GM12891 (cell line): ENCODE results near the gene HTT.
"Not testable (repeated sequence)": the region's sequence is repeated elsewhere in the genome, so short reads cannot be mapped to it uniquely, and the experiment has no call there.

ENCODE experiments used
- DNase-seq: peaks from one replicate; pipeline ENCODE4 v3.0.0; 2011; ENCODE audit warnings: low spot score; ENCODE audit not compliant: insufficient read length
- FAIRE-seq: peaks from 2 replicates; lab custom pipeline; 2011; peaks lifted over from hg19 to GRCh38; lab: Jason Lieb, UNC
- PAX5 ChIP-seq: IDR thresholded peaks from 2 replicates; pipeline ENCODE4 v1.6.1; 2011; ENCODE audit warnings: low read length, moderate library complexity, mild to moderate bottlenecking; ENCODE audit not compliant: insufficient read depth, severe bottlenecking
- POLR2A ChIP-seq: IDR thresholded peaks from 2 replicates; pipeline ENCODE4 v1.6.1; 2011; ENCODE audit warnings: low read depth, low read length, control low read depth
- POLR2AphosphoS5 ChIP-seq: IDR thresholded peaks from 2 replicates; pipeline ENCODE4 v1.6.1; 2011; ENCODE audit warnings: low read depth, low read length, control low read depth
- POU2F2 ChIP-seq: IDR thresholded peaks from 2 replicates; pipeline ENCODE4 v1.6.1; 2011; ENCODE audit warnings: low read depth, mild to moderate bottlenecking, control low read depth, low read length, moderate library complexity
- SPI1 ChIP-seq: IDR thresholded peaks from 2 replicates; pipeline ENCODE4 v1.6.1; 2011; ENCODE audit warnings: low read depth, low read length, control low read depth
- TAF1 ChIP-seq: IDR thresholded peaks from 2 replicates; pipeline ENCODE4 v1.6.1; 2011; ENCODE audit warnings: low read depth, low read length, control low read depth

HTT gene

DNA sequence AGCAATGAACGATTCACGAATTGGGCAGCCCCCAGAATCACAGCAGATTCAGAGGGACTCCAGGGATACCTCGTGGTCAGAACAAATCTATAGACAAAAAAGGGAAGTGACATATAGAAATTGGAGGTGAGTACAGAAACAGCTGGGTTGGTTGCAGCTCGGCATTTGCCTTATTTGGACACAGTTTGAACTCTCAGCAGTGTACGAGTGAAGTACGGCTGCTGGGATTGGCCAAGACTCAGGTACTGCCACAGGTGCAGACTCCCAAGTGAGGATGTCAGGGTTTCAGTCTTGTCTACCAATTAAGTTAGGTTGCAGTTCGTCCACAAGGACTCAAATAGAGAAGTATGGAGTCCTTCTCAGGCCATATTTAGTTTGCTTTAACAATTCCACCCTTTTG lies 28.3 kb upstream of the HTT start:
- FAIRE-seq: peak; percentile 95
- TF ChIP-seq POLR2AphosphoS5: no peak
- peak; percentile 95 for TF ChIP-seq SPI1
- TF ChIP-seq TAF1: no peak
- no peak for DNase-seq

DNA sequence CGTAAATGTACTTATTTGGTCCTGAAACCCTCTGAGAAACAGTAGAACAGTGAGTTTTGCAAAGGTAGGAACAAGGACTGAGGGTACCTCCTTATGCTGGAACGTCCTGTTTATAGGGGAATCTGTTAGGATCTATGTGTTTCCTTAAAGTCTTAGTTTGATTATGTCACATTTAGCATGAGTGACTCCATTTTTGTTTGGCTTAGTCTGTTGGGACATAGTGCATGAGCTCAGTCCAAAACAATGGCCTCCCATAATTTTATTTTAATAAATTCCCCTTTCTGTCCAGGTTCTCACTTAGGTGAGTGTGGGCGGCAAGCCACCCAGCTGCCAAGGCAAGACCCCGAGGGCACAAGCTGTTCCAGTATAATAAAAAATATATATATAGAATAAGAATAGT lies 27.9 kb upstream of the HTT start:
- no peak for DNase-seq
- TF ChIP-seq SPI1 (no peak), POU2F2 (no peak), POLR2AphosphoS5 (no peak), TAF1 (no peak), PAX5 (no peak), POLR2A (no peak)
- FAIRE-seq: no peak

GRCh38 chr4:3047464-3048286 lies 26.8 kb upstream of the HTT start:
- FAIRE-seq: peak; percentile 100

DNA sequence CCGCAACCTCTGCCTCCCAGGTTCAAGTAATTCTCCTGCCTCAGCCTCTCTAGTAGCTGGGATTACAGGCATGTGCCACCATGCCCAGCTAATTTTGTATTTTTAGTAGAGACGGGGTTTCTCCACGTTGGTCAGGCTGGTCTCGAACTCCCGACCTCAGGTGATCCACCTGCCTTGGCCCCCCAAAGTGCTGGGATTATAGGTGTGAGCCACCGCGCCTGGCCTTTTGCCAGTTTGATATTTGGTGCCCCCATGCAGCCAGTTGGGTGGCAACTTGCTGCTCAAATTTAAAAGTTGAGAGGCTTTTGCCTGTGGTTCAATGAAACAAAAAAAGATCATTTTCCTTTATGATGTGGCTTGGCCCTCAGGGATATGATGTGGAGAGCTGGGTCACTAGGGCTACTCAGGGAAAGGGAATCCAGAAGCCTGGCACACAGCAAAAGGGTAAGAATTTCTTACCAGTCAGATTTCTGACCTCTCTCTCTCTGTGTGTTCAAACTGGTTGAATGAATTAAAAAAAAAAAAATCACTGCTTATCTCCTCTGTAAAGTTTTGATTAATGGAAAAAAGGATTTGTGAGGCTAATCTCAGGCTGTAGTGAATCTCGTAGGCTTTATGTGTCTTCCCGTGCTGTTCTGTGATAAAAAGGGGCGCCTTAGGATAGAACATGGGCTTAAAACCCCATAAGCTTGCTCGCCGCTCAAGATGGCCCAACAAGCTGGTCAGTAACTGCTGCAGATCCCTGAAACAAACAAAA lies 23.2 kb upstream of the HTT start:
- not testable (repeated sequence) for DNase-seq, FAIRE-seq

More at GRCh38 chr4:3047464-3048286, 26.8 kb upstream of the HTT start:
- DNase-seq: no peak
- TF ChIP-seq POU2F2 (no peak), TAF1 (peak; percentile 33; the same call in 1 of the 2 replicates), SPI1 (peak; percentile 65), PAX5 (peak; percentile 63), POLR2A (no peak), POLR2AphosphoS5 (peak; percentile 52; the same call in 1 of the 2 replicates)

GRCh38 chr4:3054169-3054759 lies 20.2 kb upstream of the HTT start:
- TF ChIP-seq POLR2A (no peak), TAF1 (no peak), PAX5 (no peak), POU2F2 (no peak), POLR2AphosphoS5 (no peak), SPI1 (no peak)
- no peak for FAIRE-seq
- no peak for DNase-seq

- no peak for TF ChIP-seq TAF1
- TF ChIP-seq PAX5: no peak
- DNase-seq: no peak
- peak; percentile 66 for FAIRE-seq
These were observed 14.5 kb upstream of the HTT start for GRCh38 chr4:3059943-3060342.

DNA sequence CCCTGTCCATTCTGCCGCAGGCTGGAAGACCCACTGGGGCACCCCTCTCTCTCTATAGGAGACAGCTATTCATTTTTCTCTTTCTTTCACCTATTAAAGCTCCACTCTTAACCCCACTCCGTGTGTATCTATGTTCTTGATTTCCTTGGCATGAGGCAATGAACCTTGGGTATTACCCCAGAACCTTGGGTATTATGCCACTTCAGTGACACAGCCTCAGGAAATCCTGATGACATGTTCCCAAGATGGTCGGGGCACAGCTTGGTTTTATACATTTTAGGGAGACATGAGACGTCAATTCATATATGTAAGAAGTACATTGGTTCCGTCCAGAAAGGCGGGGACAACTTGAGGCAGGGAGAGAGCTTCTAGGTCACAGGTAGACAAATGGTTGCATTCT lies 13.5 kb upstream of the HTT start:
- DNase-seq: no peak
- no peak for TF ChIP-seq POU2F2
- TF ChIP-seq POLR2A: no peak
- no peak for TF ChIP-seq POLR2AphosphoS5
- TF ChIP-seq TAF1: no peak
- no peak for TF ChIP-seq SPI1
- TF ChIP-seq PAX5: no peak
- FAIRE-seq: no peak

GRCh38 chr4:3062471-3062870 lies 12.0 kb upstream of the HTT start:
- FAIRE-seq (no peak), DNase-seq (no peak)
- no peak for TF ChIP-seq PAX5
- TF ChIP-seq POLR2AphosphoS5: no peak
- TF ChIP-seq TAF1: no peak
- no peak for TF ChIP-seq SPI1
- TF ChIP-seq POU2F2: no peak
- no peak for TF ChIP-seq POLR2A

GRCh38 chr4:3065551-3065950 lies 8.9 kb upstream of the HTT start:
- TF ChIP-seq POU2F2: no peak
- TF ChIP-seq TAF1: no peak
- TF ChIP-seq POLR2AphosphoS5: no peak
- TF ChIP-seq POLR2A: no peak
- no peak for TF ChIP-seq SPI1
- TF ChIP-seq PAX5: no peak
- FAIRE-seq (no peak), DNase-seq (no peak)

DNA sequence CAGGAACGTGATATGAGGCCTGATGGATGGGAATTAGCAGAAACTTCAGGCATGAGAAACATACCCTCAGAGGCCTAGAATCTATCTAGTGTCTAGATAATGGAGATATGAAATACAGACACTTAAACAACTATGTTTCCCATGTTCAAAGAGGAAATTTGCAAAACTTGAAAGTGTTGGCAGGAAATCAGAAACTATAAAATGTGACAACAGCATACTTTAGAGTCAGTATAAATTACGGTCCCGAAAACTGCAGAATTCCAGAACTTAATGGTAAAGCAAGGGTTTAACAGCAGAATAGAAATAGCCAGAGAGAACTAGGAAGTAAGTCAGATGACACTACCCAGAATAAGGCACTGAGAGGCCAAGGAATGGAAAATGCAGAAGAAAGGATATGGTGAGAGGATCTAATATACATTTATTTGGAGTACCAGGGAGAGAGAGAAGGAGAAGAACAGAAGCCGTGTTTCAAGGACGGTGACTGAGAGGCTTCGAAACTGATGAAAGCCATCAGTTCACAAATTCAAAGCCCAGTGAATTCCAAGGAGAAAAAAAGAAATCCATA lies 7.6 kb upstream of the HTT start:
- FAIRE-seq: no peak
- DNase-seq: no peak
- TF ChIP-seq POU2F2 (no peak), PAX5 (no peak), POLR2A (no peak), POLR2AphosphoS5 (no peak), SPI1 (no peak)
